HEK293 (cell line): ENCODE results near the gene LMOD3.

Source experiments
- CTCF ChIA-PET: fragments of 350-600 bp; formaldehyde crosslinking; extraction: SDS; loops from one replicate; lab custom pipeline; 2021; ENCODE audit warnings: antibody characterized with exemption; lab: Yijun Ruan, JAX
- POLR2A ChIA-PET: fragments of 300-600 bp; formaldehyde crosslinking; extraction: SDS; loops from one replicate; lab custom pipeline; 2020; ENCODE audit warnings: antibody characterized with exemption, inconsistent platforms; lab: Yijun Ruan, JAX
- H3K27ac ChIP-seq: fragments of 200-500 bp; sonication (Bioruptor generic); 2 replicates; pipeline ENCODE4 v1.5.1; 2014; ENCODE audit warnings: low read depth, low read length, control low read depth, inconsistent platforms; ENCODE audit errors: extremely low read depth
- H3K36me3 ChIP-seq, 2 experiments: fragments of 200-500 bp in 1 of 2; sonication (Bioruptor generic) in 1 of 2; 1 replicate in 1 of 2; 2 replicates in 1 of 2; pipeline ENCODE4 v1.5.1; 2014 to 2017; ENCODE audit warnings: inconsistent platforms in 2 of 2, low read length in 2 of 2; ENCODE audit not compliant: control insufficient read depth in 2 of 2, insufficient read depth in 1 of 2
- H3K4me1 ChIP-seq: fragments of 200-500 bp; sonication (Bioruptor generic); 2 replicates; pipeline ENCODE4 v1.5.1; 2014; ENCODE audit warnings: mild to moderate bottlenecking, low read length, inconsistent platforms; ENCODE audit not compliant: control insufficient read depth, insufficient read depth
- H3K4me3 ChIP-seq: 2 replicates; pipeline ENCODE4 v1.5.1; 2011; ENCODE audit warnings: low read depth, mild to moderate bottlenecking, control low read depth, low read length, moderate library complexity
- H3K9me3 ChIP-seq: fragments of 200-500 bp; sonication (Bioruptor generic); 2 replicates; pipeline ENCODE4 v1.5.1; 2014; ENCODE audit warnings: low read depth, low read length, inconsistent platforms; ENCODE audit not compliant: control insufficient read depth, insufficient read depth
- ELK4 ChIP-seq: IDR thresholded peaks from 2 replicates; pipeline ENCODE4 v1.6.1; 2011; ENCODE audit warnings: mild to moderate bottlenecking, low read depth, low read length, borderline replicate concordance
- KLF1 ChIP-seq: fragments of 450-650 bp; formaldehyde crosslinking; IDR thresholded peaks from 2 replicates; pipeline ENCODE4 v1.5.1; 2016; ENCODE audit warnings: missing biosample characterization, missing genetic modification characterization
- ZBTB49 ChIP-seq: fragments of 450-650 bp; formaldehyde crosslinking; IDR thresholded peaks from 2 replicates; pipeline ENCODE4 v1.5.1; 2016; ENCODE audit warnings: missing biosample characterization, missing genetic modification characterization, low read depth
- ZBTB8A ChIP-seq: fragments of 450-650 bp; formaldehyde crosslinking; IDR thresholded peaks from 2 replicates; pipeline ENCODE4 v1.5.1; 2016; ENCODE audit warnings: missing biosample characterization, missing genetic modification characterization
- ZFP37 ChIP-seq: fragments of 450-650 bp; formaldehyde crosslinking; IDR thresholded peaks from 2 replicates; pipeline ENCODE4 v1.5.1; 2016; ENCODE audit warnings: missing biosample characterization, missing genetic modification characterization
- ZNF146 ChIP-seq: fragments of 450-650 bp; formaldehyde crosslinking; IDR thresholded peaks from 2 replicates; pipeline ENCODE4 v1.5.1; 2016; ENCODE audit warnings: missing biosample characterization, missing genetic modification characterization
- ZNF202 ChIP-seq: fragments of 450-650 bp; formaldehyde crosslinking; IDR thresholded peaks from 2 replicates; pipeline ENCODE4 v1.5.1; 2016; ENCODE audit warnings: missing biosample characterization, missing genetic modification characterization, borderline replicate concordance
- ZNF239 ChIP-seq: fragments of 450-650 bp; formaldehyde crosslinking; IDR thresholded peaks from 2 replicates; pipeline ENCODE4 v1.5.1; 2016; ENCODE audit warnings: missing biosample characterization, missing genetic modification characterization
- ZNF266 ChIP-seq: fragments of 450-650 bp; formaldehyde crosslinking; IDR thresholded peaks from 2 replicates; pipeline ENCODE4 v1.5.1; 2016; ENCODE audit warnings: missing biosample characterization, missing genetic modification characterization, low read depth
- ZNF274 ChIP-seq, 2 experiments: fragments of 200-500 bp in 1 of 2; fragments of 450-650 bp in 1 of 2; sonication (Bioruptor generic) in 1 of 2; formaldehyde crosslinking in 1 of 2; IDR thresholded peaks; 2 replicates each; pipeline versions ENCODE4 v1.5.1 to v1.6.1; 2014 to 2016; ENCODE audit warnings: borderline replicate concordance in 1 of 2, inconsistent platforms in 1 of 2, low read length in 1 of 2, missing biosample characterization in 1 of 2, missing genetic modification characterization in 1 of 2
- ZNF292 ChIP-seq: fragments of 450-650 bp; formaldehyde crosslinking; IDR thresholded peaks from 2 replicates; pipeline ENCODE4 v1.5.1; 2016; ENCODE audit warnings: low read depth, missing biosample characterization, missing genetic modification characterization, borderline replicate concordance
- ZNF426 ChIP-seq: fragments of 450-650 bp; formaldehyde crosslinking; IDR thresholded peaks from 2 replicates; pipeline ENCODE4 v1.5.1; 2017; ENCODE audit warnings: missing biosample characterization, missing genetic modification characterization, mild to moderate bottlenecking, inconsistent platforms, moderate library complexity
- ZNF48 ChIP-seq: fragments of 450-650 bp; formaldehyde crosslinking; IDR thresholded peaks from 2 replicates; pipeline ENCODE4 v1.5.1; 2016; ENCODE audit warnings: missing biosample characterization, missing genetic modification characterization
- ZNF548 ChIP-seq: fragments of 450-650 bp; formaldehyde crosslinking; IDR thresholded peaks from 2 replicates; pipeline ENCODE4 v1.5.1; 2016; ENCODE audit warnings: missing biosample characterization, missing genetic modification characterization
- ZNF660 ChIP-seq: fragments of 450-650 bp; IDR thresholded peaks from 2 replicates; pipeline ENCODE4 v1.5.1; 2018; ENCODE audit warnings: missing biosample characterization, mild to moderate bottlenecking, missing genetic modification characterization
- ZNF677 ChIP-seq: fragments of 450-650 bp; IDR thresholded peaks from 2 replicates; pipeline ENCODE4 v1.5.0; 2018; ENCODE audit warnings: missing biosample characterization, mild to moderate bottlenecking, missing genetic modification characterization, moderate library complexity
- ZNF785 ChIP-seq: fragments of 450-650 bp; formaldehyde crosslinking; IDR thresholded peaks from 2 replicates; pipeline ENCODE4 v1.5.1; 2016; ENCODE audit warnings: missing biosample characterization, missing genetic modification characterization
- ZNF791 ChIP-seq: fragments of 450-650 bp; formaldehyde crosslinking; IDR thresholded peaks from 2 replicates; pipeline ENCODE4 v1.5.1; 2016; ENCODE audit warnings: missing biosample characterization, missing genetic modification characterization
- ZNF837 ChIP-seq: fragments of 450-650 bp; formaldehyde crosslinking; IDR thresholded peaks from 2 replicates; pipeline ENCODE4 v1.5.1; 2016; ENCODE audit warnings: missing biosample characterization, missing genetic modification characterization
- ZSCAN18 ChIP-seq: fragments of 450-650 bp; formaldehyde crosslinking; IDR thresholded peaks from 2 replicates; pipeline ENCODE4 v1.5.1; 2016; ENCODE audit warnings: missing biosample characterization, missing genetic modification characterization
- ZXDB ChIP-seq: fragments of 450-650 bp; formaldehyde crosslinking; IDR thresholded peaks from 2 replicates; pipeline ENCODE4 v1.5.1; 2016; ENCODE audit warnings: missing biosample characterization, missing genetic modification characterization

Gene LMOD3

GRCh38 chr3:69097407-69098086 is 24.8 kb downstream of the LMOD3 start:
- CTCF ChIA-PET = interaction anchor here (0.6 to 2.1 kb wide), 2 partner anchors 23 to 125 kb away, joined by 3 to 5 read pairs; no protein-coding TSS in a partner anchor
- no peaks in the 10 kb centered on the region for H3K4me1 ChIP-seq
- TF ChIP-seq ZNF837 (tag by site-specific recombination) = no peak
- TF ChIP-seq ZBTB8A (tag by site-specific recombination) = no peak
- no peak for TF ChIP-seq ZNF660
- no peak for TF ChIP-seq ZNF239 (tag by site-specific recombination)
- TF ChIP-seq ZNF266 (tag by site-specific recombination) = no peak
- TF ChIP-seq ZNF292 (tag by site-specific recombination) = no peak
- TF ChIP-seq ZNF146 (tag by site-specific recombination) = no peak
- TF ChIP-seq ELK4 = no peak
- TF ChIP-seq ZNF274 (IDR thresholded peaks at IDR 0.05; ENCODE audit: low read length) = no peak
- no peak for TF ChIP-seq ZNF274 (tag by site-specific recombination; IDR thresholded peaks at IDR 0.05; ENCODE audit: borderline replicate concordance)
- TF ChIP-seq ZFP37 (tag by site-specific recombination) = no peak
- TF ChIP-seq ZNF202 (tag by site-specific recombination) = no peak
- TF ChIP-seq, all 188 proteins: peak for 0
- no peak overlapping the region for H3K4me3 ChIP-seq
- peaks cover 0 to 32% of the 10 kb centered on the region in 2 experiments; a peak in 2 of 3 replicates for H3K36me3 ChIP-seq
- POLR2A ChIA-PET = interaction anchor here (0.6 kb wide), 1 partner anchor 9 kb away, joined by 4 read pairs; no protein-coding TSS in a partner anchor
- H3K9me3 ChIP-seq = no peaks in the 10 kb centered on the region
- no peak overlapping the region for H3K27ac ChIP-seq

- CTCF ChIA-PET = no interaction called here
Measured at GRCh38 chr3:69096299-69096698, 26.1 kb downstream of the LMOD3 start.

GRCh38 chr3:69095636-69096035 is 26.8 kb downstream of the LMOD3 start:
- Histone ChIP-seq H3K36me3 (peaks cover 0 to 20% of the 10 kb centered on the region in 2 experiments; a peak in 1 of 3 replicates), H3K9me3 (no peaks in the 10 kb centered on the region), H3K27ac (no peak overlapping the region), H3K4me3 (no peak overlapping the region), H3K4me1 (peaks cover 4% of the 10 kb centered on the region; the same call in 1 of the 2 replicates)
- CTCF ChIA-PET = no interaction called here
- POLR2A ChIA-PET = interaction anchor here (1.5 kb wide), 1 partner anchor 11 kb away, joined by 5 read pairs; the partner anchor contains the start of gene ARL6IP5
- TF ChIP-seq KLF1 (tag by site-specific recombination) = peak; percentile 50
- no peak for TF ChIP-seq ZNF791

More at GRCh38 chr3:69096299-69096698, 26.1 kb downstream of the LMOD3 start:
- Histone ChIP-seq H3K4me3 (no peak overlapping the region), H3K9me3 (no peaks in the 10 kb centered on the region), H3K4me1 (peaks cover 4% of the 10 kb centered on the region; the same call in 1 of the 2 replicates), H3K27ac (no peak overlapping the region), H3K36me3 (peaks cover 0 to 20% of the 10 kb centered on the region in 2 experiments; a peak in 2 of 3 replicates)
- POLR2A ChIA-PET = no interaction called here
- TF ChIP-seq ZNF677 (tag by site-specific recombination) = no peak

- H3K9me3 ChIP-seq = no peaks in the 10 kb centered on the region
- peaks cover 0 to 23% of the 10 kb centered on the region in 2 experiments; a peak in 1 of 3 replicates for H3K36me3 ChIP-seq
- no peak overlapping the region for H3K27ac ChIP-seq
- ChIA-PET CTCF (no interaction called here), POLR2A (interaction anchor here (1.5 kb wide), 1 partner anchor 10 kb away, joined by 5 read pairs; the partner anchor contains the start of gene ARL6IP5)
- H3K4me1 ChIP-seq = peaks cover 4% of the 10 kb centered on the region; the same call in 1 of the 2 replicates
- H3K4me3 ChIP-seq = no peak overlapping the region
- TF ChIP-seq ZNF785 (tag by site-specific recombination) (no peak), ZNF426 (tag by site-specific recombination) (no peak), ZBTB49 (no peak), ZSCAN18 (no peak), ZXDB (tag by site-specific recombination) (no peak), ZNF548 (tag by site-specific recombination) (no peak), ZNF48 (no peak)
Measured at GRCh38 chr3:69094467-69095205, 27.8 kb downstream of the LMOD3 start.
